Nephron progenitor cell (in vitro differentiated cells): ENCODE data around the gene TM6SF1.

Source experiments
- DNase-seq: peaks from one replicate; pipeline ENCODE4 v3.0.0; 2021
- H3K27ac Mint-ChIP-seq: 2 replicates; pipeline ENCODE4 v1.8.0; 2021; ENCODE audit warnings: mild to moderate bottlenecking, moderate library complexity, mixed read lengths
- H3K27me3 Mint-ChIP-seq: 2 replicates; pipeline ENCODE4 v1.8.0; 2021; ENCODE audit warnings: mild to moderate bottlenecking, low read depth, mixed read lengths; ENCODE audit not compliant: poor library complexity
- H3K36me3 Mint-ChIP-seq: 2 replicates; pipeline ENCODE4 v1.8.0; 2021; ENCODE audit warnings: low read depth, mixed read lengths
- H3K4me1 Mint-ChIP-seq: 2 replicates; pipeline ENCODE4 v1.8.0; 2021; ENCODE audit warnings: mixed read lengths
- H3K4me3 Mint-ChIP-seq: 2 replicates; pipeline ENCODE4 v1.8.0; 2021; ENCODE audit warnings: mild to moderate bottlenecking, moderate library complexity, mixed read lengths
- H3K9me3 Mint-ChIP-seq: 2 replicates; pipeline ENCODE4 v1.8.0; 2021; ENCODE audit warnings: mild to moderate bottlenecking, moderate library complexity, mixed read lengths
- TF ChIP-seq, protein P1 (sequence below): fragments of 200-600 bp; sonication (generic); IDR thresholded peaks from 2 replicates; pipeline ENCODE4 v1.5.0; 2021; ENCODE audit warnings: antibody characterized with exemption

The TM6SF1 gene

GRCh38 chr15:83064859-83065258 is 42.6 kb upstream of the TM6SF1 start:
- Mint-ChIP-seq H3K9me3 (peaks cover 7% of the 10 kb centered on the region), H3K27ac (no peak overlapping the region), H3K4me3 (peak overlapping the region; percentile 83), H3K36me3 (peaks cover 6% of the 10 kb centered on the region), H3K4me1 (peaks cover 9% of the 10 kb centered on the region), H3K27me3 (no peaks in the 10 kb centered on the region)
- TF ChIP-seq, protein P1, sequence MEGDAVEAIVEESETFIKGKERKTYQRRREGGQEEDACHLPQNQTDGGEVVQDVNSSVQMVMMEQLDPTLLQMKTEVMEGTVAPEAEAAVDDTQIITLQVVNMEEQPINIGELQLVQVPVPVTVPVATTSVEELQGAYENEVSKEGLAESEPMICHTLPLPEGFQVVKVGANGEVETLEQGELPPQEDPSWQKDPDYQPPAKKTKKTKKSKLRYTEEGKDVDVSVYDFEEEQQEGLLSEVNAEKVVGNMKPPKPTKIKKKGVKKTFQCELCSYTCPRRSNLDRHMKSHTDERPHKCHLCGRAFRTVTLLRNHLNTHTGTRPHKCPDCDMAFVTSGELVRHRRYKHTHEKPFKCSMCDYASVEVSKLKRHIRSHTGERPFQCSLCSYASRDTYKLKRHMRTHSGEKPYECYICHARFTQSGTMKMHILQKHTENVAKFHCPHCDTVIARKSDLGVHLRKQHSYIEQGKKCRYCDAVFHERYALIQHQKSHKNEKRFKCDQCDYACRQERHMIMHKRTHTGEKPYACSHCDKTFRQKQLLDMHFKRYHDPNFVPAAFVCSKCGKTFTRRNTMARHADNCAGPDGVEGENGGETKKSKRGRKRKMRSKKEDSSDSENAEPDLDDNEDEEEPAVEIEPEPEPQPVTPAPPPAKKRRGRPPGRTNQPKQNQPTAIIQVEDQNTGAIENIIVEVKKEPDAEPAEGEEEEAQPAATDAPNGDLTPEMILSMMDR, result no peak
- no peak for DNase-seq

DNA sequence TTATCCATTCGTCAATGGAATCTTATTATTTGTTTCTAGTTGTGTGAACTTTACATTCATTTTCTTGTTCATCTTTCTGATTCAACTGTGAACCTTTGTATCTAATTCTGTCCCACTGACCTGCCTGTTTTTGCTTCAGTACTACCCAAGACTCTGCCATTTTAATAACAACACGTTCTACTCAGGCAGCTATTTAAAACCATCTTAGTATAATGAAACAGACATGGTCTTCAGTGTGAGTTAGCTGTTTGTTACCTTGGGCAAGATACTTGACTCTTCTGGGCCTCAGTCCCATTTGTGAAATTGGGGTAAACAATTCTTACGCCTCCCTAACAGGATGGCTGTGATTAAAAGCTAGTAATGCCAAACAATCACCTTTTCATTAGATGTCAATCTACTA is 42.0 kb upstream of the TM6SF1 start:
- TF ChIP-seq, protein P1, result no peak
- DNase-seq, result no peak
- Mint-ChIP-seq H3K36me3 (peaks cover 6% of the 10 kb centered on the region), H3K4me1 (peaks cover 9% of the 10 kb centered on the region), H3K9me3 (peaks cover 7% of the 10 kb centered on the region), H3K4me3 (peak overlapping the region; percentile 83), H3K27me3 (no peaks in the 10 kb centered on the region), H3K27ac (peak overlapping the region; percentile 58)

GRCh38 chr15:83066034-83066733 is 41.3 kb upstream of the TM6SF1 start:
- Mint-ChIP-seq H3K27me3 (no peaks in the 10 kb centered on the region), H3K36me3 (peaks cover 6% of the 10 kb centered on the region), H3K4me1 (peaks cover 9% of the 10 kb centered on the region), H3K4me3 (peak overlapping the region; percentile 83), H3K9me3 (peaks cover 7% of the 10 kb centered on the region), H3K27ac (peak overlapping the region; percentile 33)
- DNase-seq, result peak; percentile 18
- TF ChIP-seq, protein P1, result no peak

- peak; percentile 83 for DNase-seq
- TF ChIP-seq, protein P1, result no peak
- no peaks in the 10 kb centered on the region for H3K27me3 Mint-ChIP-seq
- H3K4me1 Mint-ChIP-seq, result peaks cover 9% of the 10 kb centered on the region
- peaks cover 9% of the 10 kb centered on the region for H3K9me3 Mint-ChIP-seq
- peak within 1 kb of the TSS; percentile 83 for H3K4me3 Mint-ChIP-seq
- H3K27ac Mint-ChIP-seq, result peak within 1 kb of the TSS; percentile 80
- peaks cover 6% of the 10 kb centered on the region for H3K36me3 Mint-ChIP-seq
These were observed 40.5 kb upstream of the TM6SF1 start, which contains the start of gene BTBD1 for GRCh38 chr15:83066734-83067637. TSS of gene BTBD1 (minus strand) at chr15:83067252. CDS start at chr15:83067151, 101 bp downstream.

DNA sequence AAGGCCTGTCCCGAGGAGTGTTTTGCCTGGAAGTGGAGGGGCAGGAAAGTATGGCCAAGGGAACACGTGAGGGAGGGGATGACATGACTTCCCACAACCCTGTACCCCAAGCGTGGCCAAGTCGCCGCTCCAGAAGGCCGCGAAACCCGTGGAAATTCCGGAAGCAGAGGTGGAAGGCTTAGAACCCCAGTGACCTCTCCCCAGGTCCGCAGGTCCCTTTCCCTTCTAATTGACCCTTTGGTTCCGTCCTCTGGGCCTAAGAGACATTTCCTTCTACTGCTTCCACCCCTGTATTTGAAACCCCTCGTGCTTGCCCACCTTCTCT is 39.8 kb upstream of the TM6SF1 start:
- Mint-ChIP-seq H3K27ac (peak overlapping the region; percentile 80), H3K9me3 (peaks cover 15% of the 10 kb centered on the region), H3K4me1 (peaks cover 9% of the 10 kb centered on the region), H3K36me3 (peaks cover 6% of the 10 kb centered on the region), H3K4me3 (peak overlapping the region; percentile 69), H3K27me3 (no peaks in the 10 kb centered on the region)
- DNase-seq, result no peak
- TF ChIP-seq, protein P1, result no peak
